Activated naive CD4-positive, alpha-beta T cell treated with anti-CD3 and anti-CD28 coated beads, Interleukin-2, amount 50 U/mL, for 72 hours (primary cell): Measurements from ENCODE around the gene RNASE4. TPM values are rescaled to one million over a fixed set of nuclear protein-coding genes. Genes with fewer than 3 reads are reported as not detected.
"Not testable (repeated sequence)": the region's sequence is repeated elsewhere in the genome, so short reads cannot be mapped to it uniquely, and the experiment has no call there.

Experiments
- ATAC-seq, 2 donors: fragments of 150-1000 bp; cut with Tn5 transposase; 2 replicates each; pipeline ENCODE4 v1.10.0; 2021; ENCODE audit warnings: mild to moderate bottlenecking in 2 of 2, moderate library complexity in 2 of 2
- DNase-seq, 2 donors: peaks; one replicate each; pipeline ENCODE4 v3.0.0; 2021 to 2022; ENCODE audit warnings: low spot score in 2 of 2
- H3K27ac Mint-ChIP-seq, 2 donors: one replicate each; pipeline ENCODE4 v1.8.0; 2022; ENCODE audit warnings: mild to moderate bottlenecking in 2 of 2, mixed read lengths in 2 of 2
- H3K36me3 Mint-ChIP-seq, 2 donors: one replicate each; pipeline ENCODE4 v1.8.0; 2022; ENCODE audit warnings: mixed read lengths in 2 of 2
- H3K9me3 Mint-ChIP-seq, 2 donors: one replicate each; pipeline ENCODE4 v1.8.0; 2022; ENCODE audit warnings: mixed read lengths in 2 of 2
- total RNA-seq, 2 donors: library from RNA; stranded (reverse); gene quantifications; one replicate each; pipeline ENCODE4 v1.2.3, GENCODE V29; 2022

Gene RNASE4, protein sequence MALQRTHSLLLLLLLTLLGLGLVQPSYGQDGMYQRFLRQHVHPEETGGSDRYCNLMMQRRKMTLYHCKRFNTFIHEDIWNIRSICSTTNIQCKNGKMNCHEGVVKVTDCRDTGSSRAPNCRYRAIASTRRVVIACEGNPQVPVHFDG
- total RNA-seq: under 1 TPM; 0.23 to 0.60 TPM

DNA sequence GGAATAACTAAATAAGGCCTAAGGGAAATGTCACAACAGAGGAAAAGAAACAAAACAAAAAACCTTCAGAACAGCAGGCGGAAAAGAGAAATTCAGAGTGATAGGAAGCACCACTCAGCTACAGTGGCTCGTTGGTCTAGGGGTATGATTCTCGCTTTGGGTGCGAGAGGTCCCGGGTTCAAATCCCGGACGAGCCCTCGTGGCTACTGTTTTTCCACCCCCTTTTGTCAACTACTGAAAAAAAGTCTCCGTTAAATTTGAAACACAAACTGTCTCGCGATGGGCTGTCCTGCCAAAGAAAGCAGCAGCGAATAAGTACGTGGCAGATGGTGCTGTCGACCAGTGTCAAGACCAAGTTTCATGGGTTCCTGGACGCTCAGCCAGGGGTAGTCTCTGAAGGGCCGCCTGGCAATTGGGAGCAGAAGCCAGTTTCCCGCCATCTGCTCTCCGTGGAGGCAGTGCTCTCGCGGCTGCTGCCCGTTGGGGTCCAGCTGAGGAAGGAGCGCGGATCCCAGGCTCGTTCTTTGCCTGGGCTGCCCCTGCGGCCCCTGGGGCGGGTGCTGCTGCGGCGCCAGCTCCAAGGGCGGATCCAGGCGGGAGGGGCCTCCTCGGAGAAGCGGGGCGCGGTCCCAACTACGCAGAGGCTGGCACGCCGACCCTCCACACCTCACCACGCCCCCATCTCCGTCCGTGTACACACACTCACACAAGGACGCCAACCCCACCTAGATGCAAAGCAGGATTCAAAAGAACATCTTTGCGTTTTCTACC, at the start of gene RNASE4:
TSS of gene RNASE4 (plus strand) at position 670 of the 771 bp plus-strand sequence. CDS start 14,812 bp downstream, outside the sequence.
- ATAC-seq: peak; percentile 43 to 50
- Mint-ChIP-seq H3K9me3 (no peaks in the 10 kb centered on the region), H3K27ac (no peak within 1 kb of the TSS)

GRCh38 chr14:20641591-20641990, 42.8 kb upstream of the RNASE4 start, which contains the start of gene OR6S1:
Gene OR6S1, minus strand, starts transcription at chr14:20641691. Its CDS starts 0 bp downstream, at chr14:20641691.
- ATAC-seq: no peak
- no peaks in the 10 kb centered on the region for H3K36me3 Mint-ChIP-seq
- H3K27ac Mint-ChIP-seq: no peak within 1 kb of the TSS
- no peaks in the 10 kb centered on the region for H3K9me3 Mint-ChIP-seq
- no peak for DNase-seq

More for the DNA sequence above, at the start of gene RNASE4:
- H3K36me3 Mint-ChIP-seq: peaks cover 0 to 5% of the 10 kb centered on the region in 2 donors
- peak; percentile 79 to 81 for DNase-seq

DNA sequence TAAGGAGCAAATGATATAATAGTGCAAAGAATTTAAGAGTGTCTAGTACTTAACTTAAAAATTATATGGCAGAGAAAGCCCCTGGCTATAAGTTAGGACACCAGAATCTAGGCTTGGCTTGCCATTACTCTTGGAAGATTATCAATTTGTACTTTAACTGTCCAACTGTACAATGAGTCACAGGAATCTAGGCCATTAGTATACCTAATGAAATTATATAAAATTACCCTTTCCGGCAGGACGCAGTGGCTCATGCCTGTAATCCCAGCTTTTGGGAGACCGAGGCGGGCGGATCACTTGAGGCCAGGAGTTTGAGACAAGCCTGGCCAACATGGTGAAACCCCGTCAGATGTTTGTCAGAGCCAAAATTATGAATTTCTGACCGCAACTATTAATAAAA, 42.2 kb upstream of the RNASE4 start:
- Mint-ChIP-seq H3K27ac (no peak overlapping the region), H3K9me3 (no peaks in the 10 kb centered on the region), H3K36me3 (no peaks in the 10 kb centered on the region)
- ATAC-seq: no peak
- no peak for DNase-seq

DNA sequence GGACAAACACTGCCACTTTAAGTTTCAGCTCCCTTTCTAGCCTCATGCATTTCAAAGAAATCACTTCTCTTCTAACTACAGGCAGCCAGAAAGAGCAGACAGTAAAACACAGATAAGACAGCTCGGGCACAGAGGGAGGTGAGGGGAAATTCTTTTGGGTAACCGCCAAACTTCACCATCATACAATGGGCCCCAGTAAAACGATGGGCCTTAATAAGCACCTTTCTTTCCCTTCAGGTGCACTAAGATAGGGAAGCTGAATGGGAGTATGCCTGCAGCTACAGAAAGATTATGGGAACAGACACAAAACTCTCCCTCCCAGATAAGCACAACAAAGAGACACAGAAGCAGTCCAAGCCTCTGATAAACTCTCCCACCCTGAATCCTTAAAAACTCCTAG, 41.6 kb upstream of the RNASE4 start:
- ATAC-seq, H3K27ac Mint-ChIP-seq, H3K9me3 Mint-ChIP-seq, DNase-seq, H3K36me3 Mint-ChIP-seq: not testable (repeated sequence)

- DNase-seq: no peak
- H3K36me3 Mint-ChIP-seq: no peaks in the 10 kb centered on the region
- no peaks in the 10 kb centered on the region for H3K9me3 Mint-ChIP-seq
- no peak for ATAC-seq
- H3K27ac Mint-ChIP-seq: no peak overlapping the region
Observed at GRCh38 chr14:20644520-20644919, 39.8 kb upstream of the RNASE4 start.

GRCh38 chr14:20645481-20645880, 38.9 kb upstream of the RNASE4 start:
- H3K9me3 Mint-ChIP-seq: no peaks in the 10 kb centered on the region
- DNase-seq (no peak), ATAC-seq (no peak)
- H3K36me3 Mint-ChIP-seq: no peaks in the 10 kb centered on the region
- no peak overlapping the region for H3K27ac Mint-ChIP-seq

DNA sequence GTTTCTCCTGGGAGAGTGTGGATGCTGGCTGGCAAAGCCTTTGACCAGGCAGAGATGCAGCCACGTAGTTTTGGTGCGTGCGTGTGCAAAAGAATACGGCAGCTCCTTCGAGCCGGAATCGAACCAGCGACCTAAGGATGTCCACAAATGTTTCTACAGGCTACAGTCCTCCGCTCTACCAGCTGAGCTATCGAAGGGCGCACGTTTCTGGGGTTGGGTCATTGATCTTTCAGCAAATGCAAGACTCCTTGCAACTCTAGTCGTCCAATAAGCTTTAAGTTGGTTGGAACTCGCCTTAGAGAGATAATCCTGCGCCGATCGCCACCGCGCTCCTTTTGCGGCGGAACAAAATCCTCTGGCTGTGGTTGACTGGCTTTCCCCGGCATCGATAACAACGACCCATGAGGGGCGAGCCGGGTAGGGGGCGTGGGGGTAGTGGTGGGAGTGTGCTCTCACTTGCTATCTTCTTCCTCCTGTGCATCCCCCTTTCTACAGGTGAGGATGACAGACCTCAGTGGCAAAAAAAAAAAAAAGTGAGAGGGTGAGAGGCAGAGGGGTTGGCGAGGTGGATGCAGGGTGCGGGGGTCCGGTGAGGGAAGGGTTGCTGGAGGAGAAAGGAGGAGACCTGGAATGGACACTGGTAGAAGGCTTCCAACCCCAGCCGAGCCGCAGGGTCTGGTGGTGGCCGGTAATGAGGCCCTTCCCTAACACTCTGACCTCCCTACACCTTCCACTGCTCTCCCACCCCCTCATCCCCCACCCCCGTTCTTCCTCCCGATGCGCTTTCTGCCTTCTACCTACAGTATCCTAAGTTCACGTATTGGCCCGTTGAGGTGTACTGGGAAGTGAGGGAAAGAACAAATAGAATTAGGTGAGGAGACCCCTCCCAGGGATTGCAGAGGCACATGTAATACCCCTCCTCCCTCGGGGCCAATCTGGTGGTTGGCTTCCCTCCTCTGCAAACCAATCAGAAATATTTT, 31.1 kb upstream of the RNASE4 start:
- peak in 1 of 2 donors; percentile 59 for DNase-seq
- peak; percentile 54 to 85 for ATAC-seq
- Mint-ChIP-seq H3K36me3 (no peaks in the 10 kb centered on the region), H3K9me3 (no peaks in the 10 kb centered on the region), H3K27ac (peak overlapping the region in 1 of 2 donors; percentile 55)

GRCh38 chr14:20655851-20656250, 28.5 kb upstream of the RNASE4 start:
- no peak for DNase-seq
- no peaks in the 10 kb centered on the region for H3K36me3 Mint-ChIP-seq
- ATAC-seq: no peak

DNA sequence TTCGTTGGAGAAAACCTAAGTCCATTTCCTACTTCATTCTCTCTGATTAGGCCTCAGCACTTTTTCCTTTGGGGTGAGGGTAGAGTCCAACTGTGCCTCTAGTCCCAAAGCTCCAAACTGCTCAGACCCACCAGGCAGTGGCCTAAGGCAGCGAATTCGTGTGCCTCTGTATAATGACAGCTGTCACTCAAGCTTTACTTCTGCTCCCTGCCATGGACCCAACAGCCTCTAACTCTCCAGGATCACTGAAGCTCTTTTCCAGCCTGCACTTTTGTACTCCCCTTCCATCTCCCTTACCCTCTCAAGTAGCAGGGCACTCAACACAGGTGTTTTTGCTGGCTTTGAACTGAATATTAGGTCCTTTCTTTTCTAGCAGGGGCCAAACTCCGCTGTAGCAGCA, 28.1 kb upstream of the RNASE4 start:
- Mint-ChIP-seq H3K27ac (no peak overlapping the region), H3K9me3 (no peaks in the 10 kb centered on the region), H3K36me3 (no peaks in the 10 kb centered on the region)
- DNase-seq: no peak
- no peak for ATAC-seq

More at GRCh38 chr14:20655851-20656250, 28.5 kb upstream of the RNASE4 start:
- Mint-ChIP-seq H3K9me3 (no peaks in the 10 kb centered on the region), H3K27ac (no peak overlapping the region)

DNA sequence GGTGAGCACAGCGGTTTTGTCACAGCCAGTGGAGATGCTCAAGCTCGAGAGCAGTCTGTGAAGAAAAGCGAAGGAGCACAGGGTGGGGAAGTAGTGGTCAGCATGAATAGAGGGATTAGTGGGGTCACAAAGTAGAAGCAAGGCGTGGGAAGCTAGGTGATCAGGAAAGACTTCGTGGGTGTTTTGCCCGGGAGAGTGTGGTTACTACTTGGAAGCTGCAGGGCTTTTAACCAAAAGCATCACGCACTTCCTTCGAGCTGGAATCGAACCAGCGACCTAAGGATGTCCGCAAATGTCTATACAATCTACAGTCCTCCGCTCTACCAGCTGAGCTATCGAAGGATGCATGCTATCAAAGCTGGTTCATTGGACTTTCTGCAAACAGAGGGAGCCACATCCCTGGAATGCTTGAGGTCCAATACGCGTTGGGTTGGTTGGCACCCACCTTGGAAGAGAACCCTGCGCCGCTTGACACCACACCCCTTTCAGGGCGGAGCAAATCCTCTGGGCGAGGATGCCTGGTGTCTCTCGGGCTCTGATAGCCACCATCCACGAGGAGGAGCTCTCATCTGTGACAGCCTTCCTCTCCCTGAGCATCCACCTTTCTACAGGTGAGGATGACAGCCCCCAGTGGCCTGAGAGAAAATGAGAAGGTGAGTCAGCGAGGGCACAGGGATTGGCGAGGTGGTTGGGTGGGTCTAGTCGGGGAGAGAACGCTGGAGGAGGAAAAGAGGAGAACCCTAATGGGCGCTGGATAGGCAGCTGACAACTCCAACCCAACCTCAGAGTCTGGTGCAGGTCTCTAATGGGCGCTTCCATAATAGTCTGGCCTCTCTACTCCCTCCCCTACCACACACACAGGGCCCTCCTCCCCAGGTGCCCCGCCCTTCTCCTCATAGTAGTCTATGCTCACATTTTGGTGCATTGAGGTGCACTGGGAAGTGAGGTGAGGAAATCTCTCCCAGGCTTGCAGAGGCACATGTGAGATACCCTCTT, 26.8 kb upstream of the RNASE4 start:
- Mint-ChIP-seq H3K27ac (no peak overlapping the region), H3K36me3 (no peaks in the 10 kb centered on the region), H3K9me3 (no peaks in the 10 kb centered on the region)
- peak; percentile 33 to 63 for ATAC-seq
- DNase-seq: peak in 1 of 2 donors; percentile 42

DNA sequence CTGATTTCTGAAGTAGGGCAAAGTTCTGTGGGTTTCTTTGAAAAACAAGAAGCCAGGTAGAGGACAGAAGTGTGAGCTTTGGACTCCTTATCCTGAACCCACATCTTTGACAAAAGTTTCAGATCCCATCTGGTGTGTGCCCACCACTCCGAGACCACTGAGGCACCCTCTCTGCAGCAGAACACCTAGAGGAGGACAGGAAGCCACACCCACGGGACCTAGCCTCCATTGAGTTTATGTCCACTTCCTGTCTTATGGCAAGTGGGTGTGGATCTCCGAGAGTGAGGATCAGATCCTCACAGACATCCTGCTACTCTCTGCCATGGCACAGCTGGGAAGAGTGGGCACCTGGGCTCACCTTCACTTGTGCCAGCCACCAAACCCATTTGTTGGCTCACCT, 26.1 kb upstream of the RNASE4 start:
- H3K36me3 Mint-ChIP-seq: no peaks in the 10 kb centered on the region
- DNase-seq: no peak

DNA sequence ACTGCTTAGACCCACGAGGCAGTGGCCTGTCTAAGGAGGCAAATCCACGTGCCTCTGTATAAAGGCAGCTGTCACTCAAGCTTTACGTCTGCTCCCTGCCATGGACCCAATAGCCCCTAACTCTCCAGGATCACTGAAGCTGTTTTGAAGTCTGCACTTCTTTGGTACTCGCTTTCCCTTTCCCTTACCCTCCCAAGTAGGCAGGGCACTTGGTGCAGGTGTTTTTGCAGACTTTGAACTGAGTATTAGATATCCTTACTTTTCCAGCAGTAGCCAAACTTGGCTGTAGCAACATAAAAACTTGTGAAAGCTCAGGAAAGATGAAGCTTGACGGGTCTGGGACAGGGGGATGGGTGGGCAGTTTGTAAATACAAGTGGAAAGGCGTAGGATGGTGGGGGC, 25.0 kb upstream of the RNASE4 start:
- no peaks in the 10 kb centered on the region for H3K36me3 Mint-ChIP-seq
- ATAC-seq: no peak
- H3K27ac Mint-ChIP-seq: no peak overlapping the region
- no peaks in the 10 kb centered on the region for H3K9me3 Mint-ChIP-seq
- no peak for DNase-seq

More for the DNA sequence above, 26.1 kb upstream of the RNASE4 start:
- Mint-ChIP-seq H3K27ac (no peak overlapping the region), H3K9me3 (no peaks in the 10 kb centered on the region)
- no peak for ATAC-seq

GRCh38 chr14:20659813-20660395, 24.5 kb upstream of the RNASE4 start:
- Mint-ChIP-seq H3K36me3 (no peaks in the 10 kb centered on the region), H3K9me3 (no peaks in the 10 kb centered on the region), H3K27ac (no peak overlapping the region)
- ATAC-seq (no peak), DNase-seq (no peak)

DNA sequence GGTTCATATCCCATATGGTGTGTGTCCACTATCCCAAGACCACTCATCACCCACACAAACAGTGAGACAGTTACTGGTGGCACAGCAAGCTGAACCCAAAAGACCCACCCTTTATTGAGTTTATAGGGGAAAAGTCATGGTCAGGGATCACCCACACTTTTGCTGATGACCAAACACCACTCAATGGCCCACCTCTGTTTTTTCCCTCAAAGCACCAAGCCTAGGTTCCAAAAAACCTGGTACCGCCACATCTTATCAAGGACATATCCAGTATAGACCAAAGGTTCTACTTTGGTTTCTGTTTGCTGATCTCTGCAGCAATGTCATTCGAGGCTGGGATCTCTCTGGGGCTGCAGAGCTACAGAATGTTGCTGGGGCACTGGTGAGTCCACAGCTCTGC, 23.2 kb upstream of the RNASE4 start:
- no peak for DNase-seq
- Mint-ChIP-seq H3K36me3 (no peaks in the 10 kb centered on the region), H3K9me3 (no peaks in the 10 kb centered on the region), H3K27ac (no peak overlapping the region)
- no peak for ATAC-seq

DNA sequence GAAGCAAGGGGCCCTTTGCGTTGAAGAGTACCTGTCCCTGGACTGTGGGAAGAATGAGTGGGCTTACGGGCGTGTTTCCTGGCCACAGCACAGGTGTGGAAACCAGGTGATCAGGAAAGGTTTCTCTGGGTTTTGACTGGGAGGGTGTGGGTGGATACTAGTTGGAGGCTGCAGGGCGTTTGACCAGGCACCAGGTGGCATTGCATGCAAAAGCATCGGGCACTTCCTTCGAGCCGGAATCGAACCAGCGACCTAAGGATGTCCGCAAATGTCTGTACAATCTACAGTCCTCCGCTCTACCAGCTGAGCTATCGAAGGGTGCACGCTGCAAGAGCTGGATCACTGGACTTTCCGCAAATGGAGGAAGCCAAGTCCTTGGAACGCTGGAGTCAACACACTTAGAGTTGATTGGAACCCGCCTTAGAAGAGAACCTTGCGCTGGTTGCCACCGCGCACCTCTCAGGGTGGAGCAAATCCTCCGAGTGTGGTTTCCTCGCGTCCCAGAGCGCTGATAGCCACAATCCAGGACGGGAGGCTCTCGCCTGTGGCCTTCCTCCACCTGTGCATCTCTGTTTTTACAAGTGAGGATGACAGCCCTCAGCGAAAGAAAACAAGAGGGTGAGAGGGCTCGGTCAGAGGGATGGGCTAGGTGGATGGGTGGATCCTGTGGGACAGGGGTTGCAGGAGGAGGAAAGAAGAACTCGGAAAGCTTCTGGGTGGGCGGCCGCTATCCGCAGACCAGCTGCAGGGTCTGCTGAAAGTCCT, 21.2 kb upstream of the RNASE4 start:
- Mint-ChIP-seq H3K9me3 (peaks cover 0 to 2% of the 10 kb centered on the region in 2 donors), H3K27ac (peak overlapping the region; percentile 82 to 89), H3K36me3 (peaks cover 0 to 3% of the 10 kb centered on the region in 2 donors)
- ATAC-seq: peak; percentile 87 to 89
- DNase-seq: peak; percentile 77 to 80
